ENCODE results near the gene EFCAB12.
"Not testable (repeated sequence)": the region's sequence is repeated elsewhere in the genome, so short reads cannot be mapped to it uniquely, and the experiment has no call there.

The EFCAB12 gene

DNA sequence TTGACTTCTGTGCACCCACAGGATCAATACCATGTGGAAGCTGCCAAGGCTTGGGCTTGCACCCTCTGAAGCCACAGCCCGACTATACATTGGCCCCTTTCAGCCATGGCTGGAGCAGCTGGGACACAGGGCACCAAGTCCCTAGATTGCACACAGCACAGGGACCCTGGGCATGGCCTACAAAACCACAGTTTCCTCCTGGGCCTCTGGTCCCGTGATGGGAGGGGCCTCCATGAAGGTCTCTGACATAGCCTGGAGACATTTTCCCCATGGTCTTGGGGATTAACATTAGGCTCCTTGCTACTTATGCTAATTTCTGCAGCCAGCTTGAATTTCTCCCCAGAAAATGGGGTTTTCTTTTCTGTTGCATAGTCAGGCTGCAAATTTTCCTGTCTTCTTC, 63.6 kb downstream of the EFCAB12 start:
- peak; percentile 51 for DNase-seq

DNA sequence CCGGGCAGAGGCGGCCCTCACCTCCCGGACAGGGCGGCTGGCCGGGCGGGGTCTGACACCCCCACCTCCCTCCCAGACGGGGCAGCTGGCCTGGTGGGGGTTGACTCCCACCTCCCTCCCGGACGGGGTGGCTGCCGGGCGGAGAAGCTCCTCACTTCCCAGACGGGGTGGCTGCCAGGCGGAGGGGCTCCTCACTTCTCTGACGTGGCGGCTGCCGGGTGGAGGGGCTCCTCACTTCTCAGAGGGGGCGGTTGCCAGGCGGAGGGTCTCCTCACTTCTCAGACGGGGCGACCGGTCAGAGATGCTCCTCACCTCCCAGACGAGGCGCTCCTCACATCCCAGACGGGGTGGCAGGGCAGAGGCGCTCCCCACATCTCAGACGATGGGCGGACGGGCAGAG, 65.1 kb downstream of the EFCAB12 start:
- not testable (repeated sequence) for DNase-seq

DNA sequence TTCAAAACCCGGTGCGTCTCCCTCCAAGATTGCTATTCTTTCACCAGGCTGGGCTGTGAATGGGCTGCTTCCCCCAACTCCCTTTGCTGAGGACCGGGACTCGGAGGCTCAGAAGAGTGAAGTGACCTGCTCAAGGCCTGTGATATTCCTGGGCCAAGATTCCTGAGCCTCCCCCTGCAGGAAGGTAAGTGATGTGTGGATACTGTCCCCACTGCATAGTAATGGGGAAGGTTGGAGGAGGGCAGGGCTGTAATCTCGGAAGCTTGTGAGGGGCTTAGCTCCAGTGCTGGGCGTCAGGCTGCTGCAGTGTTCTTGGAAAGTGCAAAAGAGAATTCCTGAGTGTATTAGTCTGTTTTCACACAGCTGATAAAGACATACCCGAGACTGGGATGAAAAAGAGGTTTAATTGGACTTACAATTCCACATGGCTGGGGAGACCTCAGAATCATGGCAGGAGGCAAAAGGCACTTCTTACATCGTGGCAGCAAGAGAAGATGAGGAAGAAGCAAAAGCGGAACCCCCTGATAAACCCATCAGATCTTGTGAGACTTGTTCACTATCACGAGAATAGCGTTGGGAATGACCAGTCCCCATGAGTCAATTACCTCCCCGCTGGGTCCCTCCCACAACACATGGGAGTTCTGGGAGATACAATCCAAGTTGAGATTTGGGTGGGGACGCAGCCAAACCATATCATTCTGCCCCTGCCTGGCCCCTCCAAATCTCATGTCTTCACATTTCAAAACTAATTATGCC, 67.6 kb downstream of the EFCAB12 start:
- no peak for DNase-seq

DNA sequence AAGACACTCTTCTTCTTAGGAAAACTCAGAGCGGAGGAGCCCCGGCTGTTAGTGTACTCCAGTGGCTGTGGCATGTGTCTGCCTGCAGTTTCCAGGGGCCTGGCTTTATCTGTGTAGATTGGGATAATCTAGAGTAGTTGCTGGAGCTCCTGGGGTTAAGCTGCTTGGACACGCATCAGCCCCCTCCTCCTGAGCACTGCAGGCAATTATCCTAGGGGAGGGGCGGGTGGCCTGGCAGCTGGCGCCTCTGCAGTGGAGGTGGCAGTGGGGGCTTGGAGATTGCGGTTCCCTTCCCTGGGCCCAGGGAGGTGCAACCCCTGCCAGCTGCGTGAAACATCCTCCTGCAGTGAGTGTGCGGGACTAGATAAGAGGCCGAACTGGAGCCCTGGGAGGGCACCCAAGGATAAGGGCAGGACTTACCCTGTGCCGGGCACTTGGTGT, 68.2 kb downstream of the EFCAB12 start:
- DNase-seq = no peak

DNA sequence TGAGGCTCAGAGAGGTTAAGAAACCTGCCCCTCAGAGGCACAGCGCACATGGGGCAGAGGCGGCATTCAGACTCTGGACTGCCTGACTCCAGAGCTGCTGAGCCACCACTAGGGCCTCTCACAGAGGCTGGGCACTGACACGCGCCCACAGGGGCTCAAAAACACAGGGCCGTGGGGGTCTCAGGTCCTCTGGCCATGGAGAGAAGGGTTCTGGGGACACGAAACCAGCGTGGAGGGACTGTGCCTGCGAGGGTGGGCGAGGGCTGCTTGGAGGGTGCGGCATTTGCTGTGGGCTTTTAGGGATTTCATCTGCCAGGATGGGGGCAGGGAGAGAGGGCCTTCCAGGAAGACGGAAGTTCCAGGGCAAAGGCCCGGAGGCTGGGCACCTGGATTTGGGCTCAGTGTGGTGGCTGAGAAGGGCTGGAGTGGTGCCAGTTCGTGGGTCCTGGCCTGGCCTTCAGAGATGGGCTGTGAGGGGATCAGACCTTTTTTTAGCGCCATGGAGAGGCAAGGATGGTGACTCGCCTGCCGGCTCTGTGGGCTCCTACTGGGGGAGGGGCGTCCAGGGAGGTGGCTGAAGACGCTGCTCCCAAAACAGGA, 69.6 kb downstream of the EFCAB12 start:
- no peak for DNase-seq

DNA sequence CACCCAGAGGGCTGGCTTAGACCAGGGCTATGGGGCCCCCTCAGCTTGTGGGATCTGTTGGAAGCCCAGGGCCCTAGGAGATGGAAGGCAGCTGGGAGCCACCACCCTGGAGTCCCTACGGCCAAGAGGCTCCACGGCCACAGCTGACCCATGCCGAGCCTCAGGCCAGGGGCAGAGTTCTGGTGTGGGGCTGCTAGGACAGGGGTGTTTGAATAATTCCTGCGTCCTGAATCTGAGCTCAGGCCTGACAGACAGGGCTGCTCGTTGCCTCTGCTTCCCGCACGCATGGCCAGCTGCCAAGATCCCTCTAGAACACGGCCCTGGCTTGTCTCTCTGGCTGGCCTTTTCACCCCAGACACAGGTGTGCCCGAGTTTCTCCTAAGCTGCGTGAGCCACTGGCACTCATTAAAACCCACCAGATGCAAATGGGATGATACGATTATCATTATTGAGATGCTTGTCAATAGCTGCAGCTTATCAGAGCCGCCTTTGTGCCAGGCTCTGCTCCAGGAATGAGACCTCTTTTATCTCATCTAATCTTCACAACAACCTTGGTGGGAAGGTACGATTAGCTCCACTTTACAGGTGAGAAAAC, 70.2 kb downstream of the EFCAB12 start:
- no peak for DNase-seq

DNA sequence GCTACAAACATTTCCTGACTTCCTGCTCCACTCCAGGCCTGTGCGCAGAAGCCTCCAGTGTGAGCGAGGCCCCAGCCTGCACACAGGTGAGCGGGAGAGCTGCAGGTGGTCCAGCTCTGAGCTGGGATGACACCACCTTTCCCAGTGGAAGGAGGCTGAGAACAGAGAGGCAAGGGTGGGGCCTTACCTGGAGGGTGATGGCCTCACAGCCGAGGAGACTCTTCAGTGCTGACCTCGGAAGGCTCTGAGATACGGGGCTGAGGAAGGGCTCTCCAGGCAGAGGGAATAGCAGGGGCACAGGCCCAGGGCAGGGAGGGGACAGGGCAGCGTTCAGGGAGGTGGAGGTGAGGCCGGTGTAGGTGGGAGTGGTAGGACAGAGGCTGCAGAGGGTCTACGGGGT, 70.8 kb downstream of the EFCAB12 start:
- DNase-seq = no peak

DNA sequence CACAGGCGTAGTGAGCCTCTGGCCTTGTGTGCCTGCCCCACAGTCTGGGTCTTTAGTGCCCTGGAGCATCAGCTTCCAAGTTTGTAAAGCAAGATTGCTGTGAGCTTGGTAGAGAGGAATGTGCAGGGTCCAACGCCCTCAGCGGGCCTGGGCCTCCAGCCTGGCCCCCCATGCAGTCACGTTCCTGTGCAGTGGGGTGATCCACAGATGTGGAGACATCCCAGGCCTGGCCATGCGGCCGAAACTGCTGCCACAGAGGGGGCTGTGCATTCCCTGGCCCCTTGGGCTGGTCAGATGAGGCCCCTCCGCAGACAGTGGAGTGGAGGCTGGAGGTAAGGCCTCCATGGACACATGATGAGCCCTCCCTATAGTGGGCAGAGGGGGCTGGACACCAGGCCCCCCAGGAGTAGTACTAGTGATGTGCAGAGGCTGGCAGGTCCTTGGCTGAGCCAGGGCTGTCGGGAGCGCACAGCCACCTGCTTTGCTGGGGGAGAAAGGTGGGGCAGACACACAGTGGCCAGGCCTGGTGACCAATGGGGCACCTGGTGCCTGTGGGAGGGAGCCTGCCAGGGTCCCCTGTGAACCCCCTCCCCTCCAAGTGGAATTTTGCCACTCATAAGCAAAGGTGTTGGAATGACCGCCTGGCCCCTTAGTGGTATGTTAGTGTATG, 71.5 kb downstream of the EFCAB12 start:
- DNase-seq = no peak

DNA sequence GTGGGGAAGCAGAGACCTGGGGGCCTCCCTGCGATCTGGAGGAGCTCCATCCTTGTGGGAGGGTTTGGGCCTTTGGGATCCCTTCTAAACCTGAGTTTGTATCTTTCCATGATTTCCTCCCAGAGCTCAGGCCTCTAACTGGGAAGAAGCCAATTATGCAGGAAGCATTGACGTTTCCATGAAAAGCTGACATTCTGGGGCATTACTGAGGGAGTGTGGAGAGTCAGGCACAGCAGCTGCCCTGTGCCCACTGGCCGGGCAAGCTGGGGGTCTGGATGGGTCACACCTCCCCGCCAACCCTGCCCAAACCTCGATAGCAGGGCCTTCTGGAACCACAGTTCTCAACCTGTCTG, 74.9 kb downstream of the EFCAB12 start:
- no peak for DNase-seq

DNA sequence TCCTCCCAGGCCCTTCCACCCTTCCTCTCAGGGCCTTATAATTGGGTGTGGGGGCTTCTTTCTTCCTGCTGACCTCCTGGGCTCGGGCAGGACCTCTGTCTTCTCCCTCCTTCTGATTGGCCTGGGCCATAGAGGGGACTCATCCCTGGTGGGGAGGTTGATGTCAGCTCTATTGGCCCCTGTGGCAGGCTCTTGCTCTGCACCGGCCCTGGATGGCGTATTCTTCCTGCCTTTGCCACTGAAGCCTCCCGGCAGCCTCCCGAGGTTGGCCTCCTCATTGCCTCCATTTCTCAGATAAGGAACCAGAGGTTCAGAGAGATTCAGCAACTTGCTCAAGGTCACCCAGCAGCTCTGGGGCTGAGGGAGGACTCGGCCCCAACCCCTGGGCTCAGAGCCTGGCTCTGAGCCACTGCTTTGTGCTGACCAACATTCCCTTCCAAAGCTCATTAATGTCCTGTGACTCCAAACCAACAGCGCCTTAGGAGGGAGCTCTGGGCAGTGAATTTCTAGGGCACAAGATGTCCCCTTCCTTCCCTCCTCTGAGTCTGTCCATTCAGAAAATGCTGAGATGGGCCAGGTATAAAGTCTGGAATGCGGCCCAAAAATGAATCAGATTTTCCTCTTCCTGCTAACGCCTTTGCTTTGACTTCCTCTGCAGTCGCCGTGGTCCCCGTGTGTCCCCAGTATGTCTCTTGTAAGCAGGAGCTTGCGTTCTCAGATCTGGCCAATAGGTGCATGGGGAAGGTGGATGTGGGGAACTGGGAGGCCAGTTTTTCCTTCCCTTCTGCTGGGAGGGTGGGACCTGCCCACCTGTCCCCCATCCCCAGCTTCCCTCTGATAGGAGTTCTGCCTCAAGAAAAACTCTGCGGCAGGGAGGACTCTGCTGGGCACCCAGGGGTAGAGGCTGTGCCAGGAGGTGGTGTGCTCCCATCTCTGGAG, 75.5 kb downstream of the EFCAB12 start:
- no peak for DNase-seq

DNA sequence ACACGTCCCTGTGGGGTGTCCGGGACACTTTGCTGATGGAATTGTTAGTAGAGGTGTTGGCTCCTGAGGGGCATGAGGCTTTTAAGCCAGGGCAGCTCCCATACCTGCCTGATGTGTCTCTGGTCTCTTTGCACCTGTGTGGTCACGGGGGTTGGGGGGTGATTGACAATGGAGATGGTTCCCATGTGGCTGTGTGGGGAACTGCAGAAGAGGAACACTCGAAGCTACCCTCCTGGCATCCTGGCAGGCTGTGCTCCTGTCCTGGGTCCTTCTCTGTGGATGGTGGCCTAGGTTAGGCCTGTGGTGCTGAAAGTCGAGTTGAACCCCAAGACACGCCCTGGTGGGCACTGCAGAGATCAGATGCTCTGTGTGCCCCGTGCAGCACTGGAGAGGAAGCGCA, 76.4 kb downstream of the EFCAB12 start:
- no peak for DNase-seq

Measured in inflammatory macrophage treated with lipopolysaccharide for 4 hours (primary cell).